DMS114 treated with DMSO at 0.1 percent for 48 hours (cell line): ENCODE data around the gene PLEKHA1.

Experiments used
- DNase-seq: peaks from one replicate; lab custom pipeline; 2025; ENCODE audit not compliant: unreplicated experiment; lab: John Stamatoyannopoulos, UW

Gene PLEKHA1

GRCh38 chr10:122459561-122460273 lies 85.2 kb downstream of the PLEKHA1 start:
- no peak for DNase-seq

GRCh38 chr10:122460891-122461293 lies 86.4 kb downstream of the PLEKHA1 start:
- no peak for DNase-seq

GRCh38 chr10:122461367-122461728 lies 86.8 kb downstream of the PLEKHA1 start, which contains the start of gene HTRA1:
Gene HTRA1 (plus strand): TSS chr10:122461553. CDS start chr10:122461653, 100 bp downstream.
- DNase-seq = no peak

- no peak for DNase-seq
Observed at GRCh38 chr10:122461729-122462532, 87.4 kb downstream of the PLEKHA1 start.

- DNase-seq = no peak
Observed at GRCh38 chr10:122462533-122463465, 88.3 kb downstream of the PLEKHA1 start.

- no peak for DNase-seq
Observed at GRCh38 chr10:122463466-122464249, 89.2 kb downstream of the PLEKHA1 start.

- no peak for DNase-seq
Observed at GRCh38 chr10:122464250-122464510, 89.7 kb downstream of the PLEKHA1 start.

- no peak for DNase-seq
Observed at GRCh38 chr10:122464586-122464985, 90.1 kb downstream of the PLEKHA1 start.

- no peak for DNase-seq
Observed at GRCh38 chr10:122465401-122466040, 91.0 kb downstream of the PLEKHA1 start.

GRCh38 chr10:122466951-122467381 lies 92.5 kb downstream of the PLEKHA1 start:
- no peak for DNase-seq

GRCh38 chr10:122467701-122468100 lies 93.2 kb downstream of the PLEKHA1 start:
- DNase-seq = no peak

GRCh38 chr10:122468307-122468925 lies 93.9 kb downstream of the PLEKHA1 start:
- DNase-seq = no peak

GRCh38 chr10:122468926-122469781 lies 94.6 kb downstream of the PLEKHA1 start:
- DNase-seq = no peak

- DNase-seq = no peak
Observed at GRCh38 chr10:122469848-122470247, 95.3 kb downstream of the PLEKHA1 start.

GRCh38 chr10:122471531-122472177 lies 97.1 kb downstream of the PLEKHA1 start:
- no peak for DNase-seq

- DNase-seq = no peak
Observed at GRCh38 chr10:122473116-122473515, 98.6 kb downstream of the PLEKHA1 start.

- no peak for DNase-seq
Observed at GRCh38 chr10:122474131-122474818, 99.8 kb downstream of the PLEKHA1 start.

GRCh38 chr10:122475100-122475499 lies 100.6 kb downstream of the PLEKHA1 start:
- no peak for DNase-seq
